ENCODE results near the gene B4GAT1. TPM values are rescaled to one million over a fixed set of nuclear protein-coding genes. Genes with fewer than 3 reads are reported as not detected.
A peak's percentile ranks its signal among the peaks of the same experiment; 100 is the strongest.
"Not testable (repeated sequence)": the region's sequence is repeated elsewhere in the genome, so short reads cannot be mapped to it uniquely, and the experiment has no call there.

Gene B4GAT1
- total and polyA plus RNA-seq, 2 experiments from 2014 or later, result 40.8 to 41.5 TPM

DNA sequence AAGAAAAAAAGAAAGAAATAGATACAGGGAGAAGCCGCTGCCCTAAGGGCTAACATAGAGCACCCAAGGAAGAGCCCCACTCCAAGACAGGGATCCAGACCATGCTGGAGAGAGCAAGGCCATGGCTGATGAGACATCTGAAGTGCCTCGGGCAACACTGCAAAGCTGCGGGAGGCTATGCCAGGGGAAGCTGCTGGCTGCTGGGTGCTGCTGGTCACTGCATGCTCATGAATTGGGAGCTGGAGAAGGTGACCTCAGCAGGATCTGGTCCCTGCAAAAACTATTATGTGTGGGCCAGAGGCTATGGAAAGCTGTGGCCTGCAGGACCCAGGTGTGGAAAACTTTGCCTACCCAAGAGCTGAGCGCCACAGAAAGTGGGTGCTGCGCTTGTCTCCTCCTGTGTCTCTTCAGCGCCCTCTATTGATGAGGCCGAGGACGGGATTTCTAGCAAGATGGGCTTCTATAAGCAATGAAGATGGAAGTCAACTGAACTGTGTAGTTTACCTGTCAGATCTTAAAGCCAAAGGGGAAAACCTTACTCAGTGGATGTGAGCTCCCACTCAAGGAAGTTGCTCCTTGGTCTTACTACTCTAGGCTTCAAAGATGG is 41.5 kb upstream of the B4GAT1 start:
- Histone ChIP-seq H3K27ac (no peak overlapping the region), H3K9me2 (replicated peaks; ENCODE audit: insufficient read depth) (no peaks in the 10 kb centered on the region), H3K9me3 (ENCODE audit: low read depth) (no peaks in the 10 kb centered on the region), H3K27me3 (no peaks in the 10 kb centered on the region), H3K36me3 (replicated peaks; ENCODE audit: insufficient read depth, low read depth) (no peaks in the 10 kb centered on the region), H4K20me1 (ENCODE audit: insufficient read depth, poor library complexity, severe bottlenecking) (no peaks in the 10 kb centered on the region), H3K4me1 (ENCODE audit: insufficient read depth) (no peaks in the 10 kb centered on the region), H3K4me2 (no peak overlapping the region), H2AFZ (no peak overlapping the region), H3K79me2 (no peaks in the 10 kb centered on the region), H3K4me3 (no peak overlapping the region)
- TF ChIP-seq, protein P1, sequence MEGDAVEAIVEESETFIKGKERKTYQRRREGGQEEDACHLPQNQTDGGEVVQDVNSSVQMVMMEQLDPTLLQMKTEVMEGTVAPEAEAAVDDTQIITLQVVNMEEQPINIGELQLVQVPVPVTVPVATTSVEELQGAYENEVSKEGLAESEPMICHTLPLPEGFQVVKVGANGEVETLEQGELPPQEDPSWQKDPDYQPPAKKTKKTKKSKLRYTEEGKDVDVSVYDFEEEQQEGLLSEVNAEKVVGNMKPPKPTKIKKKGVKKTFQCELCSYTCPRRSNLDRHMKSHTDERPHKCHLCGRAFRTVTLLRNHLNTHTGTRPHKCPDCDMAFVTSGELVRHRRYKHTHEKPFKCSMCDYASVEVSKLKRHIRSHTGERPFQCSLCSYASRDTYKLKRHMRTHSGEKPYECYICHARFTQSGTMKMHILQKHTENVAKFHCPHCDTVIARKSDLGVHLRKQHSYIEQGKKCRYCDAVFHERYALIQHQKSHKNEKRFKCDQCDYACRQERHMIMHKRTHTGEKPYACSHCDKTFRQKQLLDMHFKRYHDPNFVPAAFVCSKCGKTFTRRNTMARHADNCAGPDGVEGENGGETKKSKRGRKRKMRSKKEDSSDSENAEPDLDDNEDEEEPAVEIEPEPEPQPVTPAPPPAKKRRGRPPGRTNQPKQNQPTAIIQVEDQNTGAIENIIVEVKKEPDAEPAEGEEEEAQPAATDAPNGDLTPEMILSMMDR (IDR thresholded peaks at IDR 0.05; ENCODE audit: poor library complexity), result peak; percentile 55
- no peak for TF ChIP-seq EZH2phosphoT487 (IDR thresholded peaks at IDR 0.05; ENCODE audit: low read depth, severe bottlenecking, unreplicated experiment)
- WGBS (ENCODE audit: low lambda C conversion rate, missing lambda C conversion rate), result 35% methylated on average over 8 of the region's 8 CpGs
- DNase-seq (ENCODE audit: low spot score), result peak; percentile 83

DNA sequence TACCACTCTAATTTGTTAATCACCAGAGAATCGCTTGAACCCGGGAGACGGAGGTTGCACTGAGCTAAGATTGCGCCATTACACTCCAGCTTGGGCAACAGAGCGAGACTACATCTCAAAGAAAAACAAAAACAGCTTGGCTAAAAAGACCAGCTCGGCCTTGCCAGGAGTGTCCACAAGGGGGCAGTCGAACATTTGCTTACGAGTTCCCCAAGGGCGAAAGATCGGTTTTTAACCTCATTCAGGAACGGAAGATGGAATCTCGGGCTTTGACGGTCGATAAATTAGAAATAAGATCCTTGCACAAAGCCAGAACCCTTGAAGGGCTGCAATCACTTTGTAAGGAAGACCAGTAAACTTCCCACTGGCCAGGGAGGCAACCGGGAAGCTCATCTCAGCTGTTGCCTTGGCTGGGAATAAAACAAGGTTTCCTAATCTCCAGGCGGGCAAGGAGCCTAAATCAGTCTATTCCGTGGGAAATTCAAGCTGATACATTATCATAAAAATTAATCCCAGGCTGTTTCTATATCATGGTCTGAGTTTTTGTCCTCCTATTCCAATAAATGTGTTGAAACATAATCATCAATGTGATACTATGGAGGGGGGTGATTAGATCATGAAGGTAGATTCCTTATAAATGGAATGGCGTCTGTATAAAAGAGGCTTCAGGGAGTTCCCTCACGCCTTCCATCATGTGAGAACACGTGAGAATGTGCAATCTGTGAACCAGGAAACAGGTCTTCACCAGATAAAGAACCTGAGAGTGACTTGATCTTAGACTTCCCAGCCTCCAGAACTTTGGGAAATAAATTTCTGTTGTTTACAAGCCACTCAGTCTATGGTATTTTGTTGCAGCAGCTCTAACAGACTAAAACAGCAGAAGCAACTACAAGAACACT is 39.0 kb upstream of the B4GAT1 start:
- DNase-seq (ENCODE audit: low spot score), result peak; percentile 91
- peak overlapping the region; percentile 78 for H3K4me2 ChIP-seq
- H3K9me3 ChIP-seq (ENCODE audit: low read depth), result no peaks in the 10 kb centered on the region
- H3K27ac ChIP-seq, result no peak overlapping the region
- no peaks in the 10 kb centered on the region for H3K27me3 ChIP-seq
- H3K4me1 ChIP-seq (ENCODE audit: insufficient read depth), result no peaks in the 10 kb centered on the region
- no peak overlapping the region for H3K4me3 ChIP-seq
- 14% methylated on average over 20 of the region's 20 CpGs for WGBS (ENCODE audit: low lambda C conversion rate, missing lambda C conversion rate)
- H4K20me1 ChIP-seq (ENCODE audit: insufficient read depth, poor library complexity, severe bottlenecking), result no peaks in the 10 kb centered on the region
- no peaks in the 10 kb centered on the region for H3K36me3 ChIP-seq (replicated peaks; ENCODE audit: insufficient read depth, low read depth)
- peak overlapping the region; percentile 65 for H2AFZ ChIP-seq
- no peaks in the 10 kb centered on the region for H3K79me2 ChIP-seq
- no peaks in the 10 kb centered on the region for H3K9me2 ChIP-seq (replicated peaks; ENCODE audit: insufficient read depth)
- TF ChIP-seq, protein P1 (IDR thresholded peaks at IDR 0.05; ENCODE audit: poor library complexity), result peak; percentile 99
- no peak for TF ChIP-seq EZH2 (IDR thresholded peaks at IDR 0.05; ENCODE audit: borderline replicate concordance)

DNA sequence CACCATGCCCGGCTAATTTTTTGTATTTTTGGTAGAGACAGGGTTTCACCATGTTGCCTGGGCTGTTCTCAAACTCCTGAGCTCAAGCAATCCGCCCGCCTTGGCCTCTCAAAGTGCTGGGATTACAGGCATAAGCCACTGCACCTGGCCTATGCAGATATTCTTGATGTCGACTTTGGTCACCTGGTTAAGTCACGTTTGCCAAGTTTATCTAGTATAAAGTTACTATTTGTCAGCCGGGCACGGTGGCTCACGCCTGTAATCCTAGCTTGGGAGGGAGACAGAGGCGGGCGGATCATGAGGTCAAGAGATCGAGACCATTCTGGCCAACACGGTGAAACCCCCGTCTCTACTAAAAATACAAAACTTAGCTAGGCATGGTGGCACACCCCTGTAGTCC is 36.9 kb upstream of the B4GAT1 start:
- not testable (repeated sequence) for DNase-seq (ENCODE audit: low spot score); H3K4me3 ChIP-seq
- 87% methylated on average over 13 of the region's 13 CpGs for WGBS (ENCODE audit: low lambda C conversion rate, missing lambda C conversion rate)

DNA sequence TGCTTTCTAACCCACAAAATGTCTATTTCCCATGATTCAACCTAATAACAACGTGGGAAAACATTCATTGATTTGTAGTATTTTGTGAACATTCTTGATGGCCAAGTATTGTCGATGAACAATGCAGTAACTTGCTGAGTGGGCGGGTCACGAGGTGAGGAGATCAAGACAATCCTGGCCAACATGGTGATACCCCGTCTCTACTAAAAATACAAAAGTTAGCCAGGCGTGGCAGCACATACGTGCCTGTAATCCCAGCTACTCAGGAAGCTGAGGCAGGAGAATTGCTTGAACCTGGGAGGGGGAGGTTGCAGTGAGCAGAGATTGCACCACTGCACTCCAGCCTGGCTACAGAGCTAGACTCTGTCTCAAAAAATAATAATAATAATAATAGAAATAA is 32.8 kb upstream of the B4GAT1 start:
- 33% methylated on average over 7 of the region's 7 CpGs for WGBS (ENCODE audit: low lambda C conversion rate, missing lambda C conversion rate)
- H3K4me2 ChIP-seq; H3K27ac ChIP-seq; H4K20me1 ChIP-seq (ENCODE audit: insufficient read depth, poor library complexity, severe bottlenecking); H3K79me2 ChIP-seq; H3K36me3 ChIP-seq (replicated peaks; ENCODE audit: insufficient read depth, low read depth); H3K4me1 ChIP-seq (ENCODE audit: insufficient read depth); H3K9me2 ChIP-seq (replicated peaks; ENCODE audit: insufficient read depth); H3K9me3 ChIP-seq (ENCODE audit: low read depth); DNase-seq (ENCODE audit: low spot score); H2AFZ ChIP-seq; H3K4me3 ChIP-seq; H3K27me3 ChIP-seq: not testable (repeated sequence)

More for the DNA sequence above, 36.9 kb upstream of the B4GAT1 start:
- H3K79me2 ChIP-seq; H3K36me3 ChIP-seq (replicated peaks; ENCODE audit: insufficient read depth, low read depth); H3K4me2 ChIP-seq; H3K27me3 ChIP-seq; H3K9me2 ChIP-seq (replicated peaks; ENCODE audit: insufficient read depth); H3K27ac ChIP-seq; H3K9me3 ChIP-seq (ENCODE audit: low read depth); H4K20me1 ChIP-seq (ENCODE audit: insufficient read depth, poor library complexity, severe bottlenecking); H2AFZ ChIP-seq; H3K4me1 ChIP-seq (ENCODE audit: insufficient read depth): not testable (repeated sequence)

DNA sequence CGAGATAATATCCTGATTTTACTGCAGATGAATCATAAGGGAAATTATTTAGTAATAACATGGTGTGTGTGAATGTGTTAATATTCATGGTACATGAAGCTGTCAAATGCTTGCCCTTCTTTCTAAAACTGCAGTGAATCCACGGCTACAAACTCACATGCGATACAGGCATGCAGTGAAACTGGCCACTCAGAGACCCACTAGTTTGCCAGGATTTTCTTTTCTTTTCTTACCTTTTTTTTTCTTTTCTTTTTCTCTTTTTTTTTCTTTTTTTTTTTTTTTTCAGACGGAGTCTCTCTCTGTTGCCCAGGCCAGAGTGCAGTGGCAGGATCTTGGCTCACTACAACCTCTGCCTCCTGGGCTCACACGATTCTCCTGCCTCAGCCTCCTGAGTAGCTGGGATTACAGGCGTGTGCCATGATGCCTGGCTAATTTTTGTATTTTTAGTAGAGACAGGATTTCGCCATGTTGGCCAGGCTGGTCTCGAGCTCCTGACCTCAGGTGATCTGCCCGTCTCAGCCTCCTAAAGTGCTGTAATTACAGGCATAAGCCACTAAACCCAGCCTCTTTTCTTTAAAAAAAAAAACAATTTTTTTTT is 26.4 kb upstream of the B4GAT1 start:
- not testable (repeated sequence) for H3K36me3 ChIP-seq (replicated peaks; ENCODE audit: insufficient read depth, low read depth); H3K79me2 ChIP-seq; H3K4me2 ChIP-seq; H2AFZ ChIP-seq; H4K20me1 ChIP-seq (ENCODE audit: insufficient read depth, poor library complexity, severe bottlenecking); DNase-seq (ENCODE audit: low spot score); H3K27me3 ChIP-seq; H3K27ac ChIP-seq; H3K9me3 ChIP-seq (ENCODE audit: low read depth); H3K9me2 ChIP-seq (replicated peaks; ENCODE audit: insufficient read depth); H3K4me3 ChIP-seq
- peaks cover 16% of the 10 kb centered on the region for H3K4me1 ChIP-seq (ENCODE audit: insufficient read depth)
- WGBS (ENCODE audit: low lambda C conversion rate, missing lambda C conversion rate), result 81% methylated on average over 9 of the region's 9 CpGs
